K562 (cell line): Measurements from ENCODE around the gene HSPB7. TPM values are rescaled to one million over a fixed set of nuclear protein-coding genes. Genes with fewer than 3 reads are reported as not detected.

Experiments used
- ATAC-seq: fragments of 200-7000 bp; cut with Tn5 transposase; 3 replicates; pipeline ENCODE4 v1.9.1; 2020; ENCODE audit warnings: moderate library complexity
- BruUV-seq: library from RNA; stranded (reverse); fragments of 400-500 nt; replicated peaks from 2 replicates; lab custom pipeline; 2021; lab: Mats Ljungman, UMichigan
- CTCF ChIA-PET: fragments of 300-600 bp; formaldehyde crosslinking; extraction: SDS; loops from one replicate; lab custom pipeline; 2021; ENCODE audit warnings: low intra/inter-chr PET ratio; lab: Yijun Ruan, JAX
- POLR2A ChIA-PET: fragments of 300-600, 350-650 bp; sonication (Branson Sonifier 250); formaldehyde crosslinking; extraction: SDS; loops from one replicate; lab custom pipeline; 2021; ENCODE audit warnings: antibody characterized with exemption, inconsistent platforms; lab: Yijun Ruan, JAX
- DNase-seq, 4 experiments: peaks; one replicate each; pipeline versions ENCODE4 v3.0.0 to v3.0.0-alpha.2; 2011 to 2018; ENCODE audit warnings: low spot score in 3 of 4, mixed read lengths in 3 of 4; ENCODE audit errors: extremely low read depth in 1 of 4
- FAIRE-seq: peaks from 2 replicates; lab custom pipeline; 2011; peaks lifted over from hg19 to GRCh38; lab: Jason Lieb, UNC
- H2AFZ ChIP-seq: 2 replicates; pipeline ENCODE4 v1.6.0; 2011; ENCODE audit warnings: low read depth, low read length, control low read depth, inconsistent platforms
- H3K27ac ChIP-seq: fragments of 200-600 bp; 3 replicates; pipeline ENCODE4 v1.8.0; 2011; ENCODE audit warnings: low read depth, mild to moderate bottlenecking, control low read depth, inconsistent platforms, low read length, moderate library complexity, mixed read lengths; ENCODE audit errors: extremely low read depth
- H3K27me3 ChIP-seq, 2 experiments: fragments of 300-600 bp in 1 of 2; 2 replicates in 1 of 2; 3 replicates in 1 of 2; pipeline versions ENCODE4 v1.6.0 to v1.8.0; 2011; ENCODE audit warnings: inconsistent platforms in 2 of 2, low read length in 2 of 2, mild to moderate bottlenecking in 1 of 2, mixed read lengths in 1 of 2, moderate library complexity in 1 of 2; ENCODE audit not compliant: control insufficient read depth in 2 of 2, insufficient read depth in 2 of 2
- H3K36me3 ChIP-seq: fragments of 300-600 bp; 3 replicates; pipeline ENCODE4 v1.8.0; 2011; ENCODE audit warnings: mild to moderate bottlenecking, low read length, inconsistent platforms; ENCODE audit not compliant: control insufficient read depth, insufficient read depth
- H3K4me1 ChIP-seq, 2 experiments: fragments of 200-600 bp in 1 of 2; replicated peaks in 1 of 2; 2 replicates in 1 of 2; 3 replicates in 1 of 2; pipeline versions ENCODE4 v1.5.1 to v1.8.0; 2011; ENCODE audit warnings: inconsistent platforms in 2 of 2, low read length in 2 of 2, mild to moderate bottlenecking in 1 of 2, mixed read lengths in 1 of 2, moderate library complexity in 1 of 2; ENCODE audit not compliant: control insufficient read depth in 2 of 2, insufficient read depth in 2 of 2
- H3K4me2 ChIP-seq: 2 replicates; pipeline ENCODE4 v1.6.1; 2011; ENCODE audit warnings: low read length, control low read depth, inconsistent platforms, mixed read lengths; ENCODE audit not compliant: insufficient read depth
- H3K4me3 ChIP-seq: fragments of 200-600 bp; sonication (generic), shearing (Covaris generic); 2 replicates; pipeline ENCODE4 v1.5.1; 2016; ENCODE audit warnings: control low read depth, inconsistent platforms
- H3K79me2 ChIP-seq: fragments of 200-600 bp; 3 replicates; pipeline ENCODE4 v1.8.0; 2011; ENCODE audit warnings: low read length, inconsistent platforms; ENCODE audit not compliant: control insufficient read depth, insufficient read depth
- H3K9ac ChIP-seq, 2 experiments: 2 replicates each; pipeline versions ENCODE4 v1.6.0 to v1.6.1; 2011; ENCODE audit warnings: low read depth in 2 of 2, low read length in 2 of 2, control low read depth in 1 of 2, inconsistent platforms in 1 of 2, mild to moderate bottlenecking in 1 of 2, mixed read lengths in 1 of 2; ENCODE audit not compliant: insufficient read depth in 1 of 2
- H3K9me1 ChIP-seq: one replicate; pipeline ENCODE4 v1.6.0; 2011; ENCODE audit warnings: inconsistent platforms, mild to moderate bottlenecking, low read length, moderate library complexity; ENCODE audit not compliant: control insufficient read depth, insufficient read depth
- H3K9me3 ChIP-seq: replicated peaks from 2 replicates; pipeline ENCODE4 v1.5.1; 2011; ENCODE audit warnings: low read depth, low read length, inconsistent platforms; ENCODE audit not compliant: control insufficient read depth, insufficient read depth
- H4K20me1 ChIP-seq: replicated peaks from 2 replicates; pipeline ENCODE4 v1.6.1; 2011; ENCODE audit warnings: low read length, inconsistent platforms, mixed read lengths; ENCODE audit not compliant: control insufficient read depth, insufficient read depth
- FIP1L1 ChIP-seq: fragments of 200-400 bp; formaldehyde crosslinking; IDR thresholded peaks from 2 replicates; pipeline ENCODE4 v1.6.1; 2018; ENCODE audit warnings: mild to moderate bottlenecking, low read depth, low read length; ENCODE audit not compliant: poor library complexity, severe bottlenecking
- HMGN3 ChIP-seq: IDR thresholded peaks from 2 replicates; pipeline ENCODE4 v1.6.1; 2011; ENCODE audit warnings: borderline replicate concordance, low read depth, mild to moderate bottlenecking, mixed read lengths, low read length; ENCODE audit not compliant: insufficient read length; ENCODE audit errors: extremely low read depth
- NR4A1 ChIP-seq, 2 experiments: fragments of 250-450 bp in 1 of 2; fragments of 450-650 bp in 1 of 2; sonication (Bioruptor Pico) in 1 of 2; IDR thresholded peaks; 2 replicates each; pipeline versions ENCODE4 v1.4.0 to v1.6.1; 2016 to 2020; ENCODE audit warnings: mild to moderate bottlenecking in 2 of 2, missing compliant biosample characterization in 1 of 2, missing genetic modification characterization in 1 of 2, moderate library complexity in 1 of 2
- SAP30 ChIP-seq: fragments of 200-600 bp; sonication (generic); IDR thresholded peaks from 2 replicates; pipeline ENCODE4 v1.6.1; 2012; ENCODE audit warnings: borderline replicate concordance, low read depth, mild to moderate bottlenecking, moderate library complexity, low read length, control low read depth, inconsistent platforms; ENCODE audit not compliant: insufficient read depth, poor library complexity, severe bottlenecking
- TEAD1 ChIP-seq, 2 experiments: fragments of 450-650 bp in 1 of 2; sonication (generic) in 1 of 2; formaldehyde crosslinking; IDR thresholded peaks; 2 replicates each; pipeline versions ENCODE4 v1.4.0 to v1.8.0; 2020 to 2022; ENCODE audit warnings: mild to moderate bottlenecking in 2 of 2, missing genetic modification reagents in 1 of 2
- TOE1 ChIP-seq, 2 experiments: fragments of 450-650 bp in 1 of 2; sonication (generic) in 1 of 2; formaldehyde crosslinking in 1 of 2; IDR thresholded peaks; 2 replicates each; pipeline versions ENCODE4 v1.7.1 to v1.8.0; 2016 to 2022; ENCODE audit warnings: borderline replicate concordance in 2 of 2, mild to moderate bottlenecking in 2 of 2, antibody characterized with exemption in 1 of 2, inconsistent platforms in 1 of 2, low read depth in 1 of 2, missing genetic modification reagents in 1 of 2, moderate library complexity in 1 of 2
- ZNF609 ChIP-seq: sonication (generic); formaldehyde crosslinking; IDR thresholded peaks from 2 replicates; pipeline ENCODE4 v1.8.1; 2023; ENCODE audit warnings: missing genetic modification reagents, mild to moderate bottlenecking, borderline replicate concordance
- WGBS: fragments of 100-300 bp; shearing (Covaris generic); methylation state at CpG from one replicate; pipeline ENCODE4 v1.1.6; 2016; ENCODE audit warnings: low coverage, mixed read lengths; ENCODE audit not compliant: insufficient coverage; ENCODE audit errors: missing lambda C conversion rate; 5-methylcytosine and 5-hydroxymethylcytosine counted together
- in situ Hi-C: fragments of 300-500 bp; cut with MboI; formaldehyde crosslinking; loops from 4 replicates; pipeline ENCODE4 v1.15.0; 2018; ENCODE audit warnings: inconsistent platforms, mixed read lengths
- intact Hi-C: fragments of 100-400 bp; cut with micrococcal nuclease; formaldehyde crosslinking; loops from 2 replicates; pipeline ENCODE4 v1.14.2; 2022
- polyA plus RNA-seq, 8 experiments: library from polyadenylated mRNA; depleted of rRNA in 4 of 8; stranded (reverse) in 5 of 8; unstranded in 3 of 8; fragments of >200 nt; fragmentation: Nextera tagmentation in 2 of 8; fragmentation: Illumina TruSeq in 1 of 8; extraction: Ambion mirVana in 2 of 8; extraction: Trizol in 1 of 8; gene quantifications; 2 replicates each; pipeline versions ENCODE4 v1.2.1 to v1.2.3, GENCODE V29; 2011 to 2014; ENCODE audit warnings: inconsistent platforms in 1 of 8, missing spikeins in 1 of 8
- total RNA-seq, 7 experiments: library from RNA; depleted of rRNA in 6 of 7; stranded (reverse); fragments of >200 nt in 6 of 7; fragmentation: Illumina TruSeq in 2 of 7; extraction: Trizol in 2 of 7; gene quantifications; 2 replicates each; pipeline versions ENCODE4 v1.2.1 to v1.2.3, GENCODE V29; 2011 to 2021; ENCODE audit warnings: low replicate concordance in 1 of 7
- TF ChIP-seq, protein P1 (sequence below): sonication (generic); formaldehyde crosslinking; IDR thresholded peaks from 2 replicates; pipeline ENCODE4 v1.5.0; 2020; ENCODE audit warnings: missing genetic modification reagents

HSPB7 gene
- total and polyA plus RNA-seq, 9 of the 15 experiments (the other 6 are each of a cell fraction or from before 2014, with no cell fraction given): 0.05 to 0.19 (median 0.07) TPM; not detected in 6

DNA sequence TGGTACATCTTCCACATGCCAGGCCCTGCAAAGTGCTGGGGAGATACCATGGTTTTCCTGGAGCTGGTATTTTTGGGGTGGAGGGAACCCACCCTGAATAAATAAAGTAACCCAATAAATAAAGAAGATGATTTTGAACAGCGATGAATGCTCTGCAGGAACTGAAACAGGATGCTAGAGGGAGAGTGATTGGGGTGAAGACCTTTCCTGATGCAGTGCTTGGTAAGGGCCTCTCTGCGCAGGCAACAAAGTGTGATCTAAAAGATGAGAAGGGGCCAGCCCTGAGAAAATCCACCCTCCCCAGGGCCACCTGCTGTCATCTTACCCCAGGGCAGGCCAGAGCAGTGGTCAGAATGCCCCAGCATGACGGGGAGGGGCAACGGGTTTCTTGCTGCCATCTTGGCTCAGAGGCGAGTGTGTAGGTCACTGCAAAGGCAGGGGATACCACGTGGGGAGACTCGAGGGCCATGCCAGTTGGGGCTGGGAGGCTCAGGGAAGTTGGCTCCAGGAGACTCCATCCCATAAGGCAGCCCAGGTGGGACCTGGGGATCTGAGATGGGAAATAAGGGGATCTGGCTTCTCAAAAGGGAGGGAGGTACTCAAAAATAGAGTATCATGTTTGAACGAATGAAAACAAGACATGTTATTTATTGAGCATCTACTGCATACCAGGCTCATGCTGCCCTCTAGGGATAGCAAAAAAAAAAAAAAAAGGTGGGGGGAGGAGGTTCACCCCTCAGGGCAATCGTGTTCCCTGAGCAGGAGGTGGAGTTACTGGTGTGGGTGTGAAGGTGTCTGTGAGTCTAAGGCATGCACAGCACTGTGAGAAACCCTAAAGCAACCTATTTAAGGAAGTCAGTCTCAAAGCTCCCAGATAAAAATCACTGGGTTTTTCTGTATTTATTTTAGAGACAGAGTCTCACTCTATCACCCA, 11.0 kb downstream of the HSPB7 start:
- no peaks in the 10 kb centered on the region for H4K20me1 ChIP-seq
- peaks cover 0 to 3% of the 10 kb centered on the region in 2 experiments; a peak in 1 of 5 replicates for H3K27me3 ChIP-seq
- FAIRE-seq (peak; percentile 55), DNase-seq (peak; percentile 61 to 69 (median 64)), ATAC-seq (peak; percentile 69)
- BruUV-seq: no TSS peak
- ChIA-PET POLR2A (interaction anchor here (0.7 kb wide), 2 partner anchors 9 to 210 kb away, joined by 3 read pairs; no protein-coding TSS in a partner anchor), CTCF (interaction anchor here (4.6 to 6.1 kb wide), 2 partner anchors 25 to 49 kb away, joined by 50 to 53 read pairs; no protein-coding TSS in a partner anchor)
- H3K4me2 ChIP-seq: no peak overlapping the region
- H3K4me3 ChIP-seq: no peak overlapping the region
- no peaks in the 10 kb centered on the region for H3K9me3 ChIP-seq
- H3K27ac ChIP-seq: no peak overlapping the region
- WGBS: 34% methylated on average over 9 of the region's 9 CpGs
- no peak overlapping the region; the same call in 1 of the 2 replicates for H2AFZ ChIP-seq
- peaks cover 9 to 13% of the 10 kb centered on the region in 2 experiments; a peak in 4 of 5 replicates for H3K4me1 ChIP-seq
- H3K9ac ChIP-seq: no peak overlapping the region
- in situ Hi-C loops (no loop called here), intact Hi-C loops (loop anchor here (1.0 to 5.0 kb wide), 2 partner anchors 65 to 215 kb away; partner anchors contain the start of gene FAM131C)
- no peaks in the 10 kb centered on the region for H3K79me2 ChIP-seq
- H3K36me3 ChIP-seq: no peaks in the 10 kb centered on the region
- no peaks in the 10 kb centered on the region for H3K9me1 ChIP-seq
- TF ChIP-seq ZNF609 (CRISPR knock-in tag) (no peak), HMGN3 (no peak), TEAD1 (CRISPR knock-in tag; IDR thresholded peaks at IDR 0.05) (no peak), FIP1L1 (no peak), TOE1 (IDR thresholded peaks at IDR 0.05; ENCODE audit: borderline replicate concordance) (no peak), TOE1 (CRISPR knock-in tag; IDR thresholded peaks at IDR 0.05; ENCODE audit: borderline replicate concordance, low read depth) (no peak), NR4A1 (CRISPR knock-in tag; IDR thresholded peaks at IDR 0.05) (no peak), NR4A1 (tag; IDR thresholded peaks at IDR 0.05) (no peak), SAP30 (no peak)
- TF ChIP-seq, protein P1, sequence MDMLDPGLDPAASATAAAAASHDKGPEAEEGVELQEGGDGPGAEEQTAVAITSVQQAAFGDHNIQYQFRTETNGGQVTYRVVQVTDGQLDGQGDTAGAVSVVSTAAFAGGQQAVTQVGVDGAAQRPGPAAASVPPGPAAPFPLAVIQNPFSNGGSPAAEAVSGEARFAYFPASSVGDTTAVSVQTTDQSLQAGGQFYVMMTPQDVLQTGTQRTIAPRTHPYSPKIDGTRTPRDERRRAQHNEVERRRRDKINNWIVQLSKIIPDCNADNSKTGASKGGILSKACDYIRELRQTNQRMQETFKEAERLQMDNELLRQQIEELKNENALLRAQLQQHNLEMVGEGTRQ (CRISPR knock-in tag): no peak
